ENCODE results near the gene ST8SIA2.

The ST8SIA2 gene

DNA sequence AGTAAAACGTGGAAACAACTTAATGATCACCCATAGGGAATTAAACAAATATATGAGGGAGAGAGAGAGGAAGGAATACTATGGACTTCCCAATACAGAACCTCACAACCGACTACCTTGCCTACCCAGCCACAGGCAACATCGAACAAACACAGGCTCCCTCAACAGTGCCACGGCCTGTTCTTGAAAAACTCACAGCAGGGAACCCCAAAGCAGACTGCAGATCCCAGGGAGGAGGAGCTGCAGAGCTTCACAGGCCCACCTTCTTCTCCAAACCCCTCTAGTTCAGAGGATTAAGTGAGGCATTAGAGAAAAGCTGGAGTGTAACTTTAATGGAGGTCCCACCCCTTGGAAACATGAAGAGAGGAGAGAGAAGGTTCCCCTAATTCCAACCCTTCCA, 110.2 kb downstream of the ST8SIA2 start:
- no peaks in the 10 kb centered on the region for H3K36me3 ChIP-seq (ENCODE audit: control insufficient read depth in 2 of 2, insufficient read depth in 1 of 2, low read length in 2 of 2)
- CTCF ChIA-PET: no interaction called here
- POLR2A ChIA-PET: no interaction called here
- H3K4me1 ChIP-seq (ENCODE audit: control insufficient read depth, insufficient read depth, low read length): no peaks in the 10 kb centered on the region
- no peaks in the 10 kb centered on the region; the same call in 1 of the 2 replicates for H3K9me3 ChIP-seq (ENCODE audit: control insufficient read depth, insufficient read depth, low read depth, low read length)
- no peak overlapping the region for H3K27ac ChIP-seq (ENCODE audit: extremely low read depth, low read depth, low read length)
- no peak overlapping the region for H3K4me3 ChIP-seq (ENCODE audit: low read depth, low read length)
- no peak for TF ChIP-seq ZNF169 (tag by site-specific recombination; IDR thresholded peaks at IDR 0.05)
- TF ChIP-seq ZNF548 (tag by site-specific recombination; IDR thresholded peaks at IDR 0.05): no peak
- no peak for TF ChIP-seq ZNF654 (tag by site-specific recombination; IDR thresholded peaks at IDR 0.05; ENCODE audit: low read depth)

DNA sequence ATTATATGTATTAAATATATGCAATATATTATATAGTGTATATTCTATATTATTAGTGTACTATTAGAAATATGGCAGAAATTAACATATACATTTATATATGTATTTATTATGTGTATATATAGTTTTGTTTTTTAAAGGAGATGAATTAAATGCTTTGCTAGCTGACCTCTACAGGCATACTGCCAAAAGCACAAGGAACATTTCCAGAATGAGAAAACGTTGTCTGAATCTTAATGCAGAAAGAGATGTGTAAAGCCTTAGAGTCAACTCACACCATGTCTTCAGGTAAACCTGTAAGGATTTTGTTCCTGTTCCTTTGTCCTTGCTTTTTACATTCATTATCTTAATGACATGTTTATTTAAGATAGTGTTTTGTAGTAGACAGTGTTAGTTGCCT, 111.9 kb downstream of the ST8SIA2 start:
- no peaks in the 10 kb centered on the region; the same call in 1 of the 2 replicates for H3K9me3 ChIP-seq (ENCODE audit: control insufficient read depth, insufficient read depth, low read depth, low read length)
- TF ChIP-seq ZNF747 (tag by site-specific recombination; IDR thresholded peaks at IDR 0.05) (no peak), ZNF510 (tag by site-specific recombination; IDR thresholded peaks at IDR 0.05; ENCODE audit: insufficient replicate concordance) (no peak), WT1 (tag by site-specific recombination; IDR thresholded peaks at IDR 0.05) (no peak), ZNF394 (tag by site-specific recombination; IDR thresholded peaks at IDR 0.05; ENCODE audit: borderline replicate concordance) (no peak), KLF10 (tag by site-specific recombination; IDR thresholded peaks at IDR 0.05) (no peak), ZNF654 (tag by site-specific recombination; IDR thresholded peaks at IDR 0.05; ENCODE audit: low read depth) (no peak), ZNF366 (tag by site-specific recombination; conservative IDR thresholded peaks at IDR 0.05) (no peak), ZNF48 (tag by site-specific recombination; IDR thresholded peaks at IDR 0.05) (no peak), ZNF521 (tag by site-specific recombination; IDR thresholded peaks at IDR 0.05) (no peak), ZNF830 (tag by site-specific recombination; IDR thresholded peaks at IDR 0.05; ENCODE audit: low read depth) (no peak), ZNF670 (tag by site-specific recombination; IDR thresholded peaks at IDR 0.05; ENCODE audit: low read depth) (no peak), ZNF776 (tag by site-specific recombination; IDR thresholded peaks at IDR 0.05; ENCODE audit: borderline replicate concordance) (no peak), ZNF121 (tag by site-specific recombination; IDR thresholded peaks at IDR 0.05) (no peak), ZEB2 (tag by site-specific recombination; IDR thresholded peaks at IDR 0.05) (no peak)
- TF ChIP-seq, protein P1, sequence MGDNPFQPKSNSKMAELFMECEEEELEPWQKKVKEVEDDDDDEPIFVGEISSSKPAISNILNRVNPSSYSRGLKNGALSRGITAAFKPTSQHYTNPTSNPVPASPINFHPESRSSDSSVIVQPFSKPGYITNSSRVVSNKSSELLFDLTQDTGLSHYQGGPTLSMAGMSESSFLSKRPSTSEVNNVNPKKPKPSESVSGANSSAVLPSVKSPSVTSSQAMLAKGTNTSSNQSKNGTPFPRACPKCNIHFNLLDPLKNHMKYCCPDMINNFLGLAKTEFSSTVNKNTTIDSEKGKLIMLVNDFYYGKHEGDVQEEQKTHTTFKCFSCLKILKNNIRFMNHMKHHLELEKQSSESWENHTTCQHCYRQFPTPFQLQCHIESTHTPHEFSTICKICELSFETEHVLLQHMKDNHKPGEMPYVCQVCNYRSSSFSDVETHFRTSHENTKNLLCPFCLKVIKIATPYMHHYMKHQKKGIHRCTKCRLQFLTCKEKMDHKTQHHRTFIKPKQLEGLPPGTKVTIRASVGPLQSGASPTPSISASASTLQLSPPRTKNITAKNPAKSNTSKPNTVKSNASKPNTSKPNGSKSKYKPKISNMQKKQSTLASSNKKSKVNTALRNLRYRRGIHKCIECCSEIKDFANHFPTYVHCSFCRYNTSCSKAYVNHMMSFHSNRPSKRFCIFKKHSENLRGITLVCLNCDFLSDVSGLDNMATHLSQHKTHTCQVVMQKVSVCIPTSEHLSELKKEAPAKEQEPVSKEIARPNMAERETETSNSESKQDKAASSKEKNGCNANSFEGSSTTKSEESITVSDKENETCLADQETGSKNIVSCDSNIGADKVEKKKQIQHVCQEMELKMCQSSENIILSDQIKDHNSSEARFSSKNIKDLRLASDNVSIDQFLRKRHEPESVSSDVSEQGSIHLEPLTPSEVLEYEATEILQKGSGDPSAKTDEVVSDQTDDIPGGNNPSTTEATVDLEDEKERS (tag by site-specific recombination; IDR thresholded peaks at IDR 0.05): no peak
- TF ChIP-seq, protein P2, sequence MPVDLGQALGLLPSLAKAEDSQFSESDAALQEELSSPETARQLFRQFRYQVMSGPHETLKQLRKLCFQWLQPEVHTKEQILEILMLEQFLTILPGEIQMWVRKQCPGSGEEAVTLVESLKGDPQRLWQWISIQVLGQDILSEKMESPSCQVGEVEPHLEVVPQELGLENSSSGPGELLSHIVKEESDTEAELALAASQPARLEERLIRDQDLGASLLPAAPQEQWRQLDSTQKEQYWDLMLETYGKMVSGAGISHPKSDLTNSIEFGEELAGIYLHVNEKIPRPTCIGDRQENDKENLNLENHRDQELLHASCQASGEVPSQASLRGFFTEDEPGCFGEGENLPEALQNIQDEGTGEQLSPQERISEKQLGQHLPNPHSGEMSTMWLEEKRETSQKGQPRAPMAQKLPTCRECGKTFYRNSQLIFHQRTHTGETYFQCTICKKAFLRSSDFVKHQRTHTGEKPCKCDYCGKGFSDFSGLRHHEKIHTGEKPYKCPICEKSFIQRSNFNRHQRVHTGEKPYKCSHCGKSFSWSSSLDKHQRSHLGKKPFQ (tag by site-specific recombination; IDR thresholded peaks at IDR 0.05): no peak
- TF ChIP-seq, protein P3, sequence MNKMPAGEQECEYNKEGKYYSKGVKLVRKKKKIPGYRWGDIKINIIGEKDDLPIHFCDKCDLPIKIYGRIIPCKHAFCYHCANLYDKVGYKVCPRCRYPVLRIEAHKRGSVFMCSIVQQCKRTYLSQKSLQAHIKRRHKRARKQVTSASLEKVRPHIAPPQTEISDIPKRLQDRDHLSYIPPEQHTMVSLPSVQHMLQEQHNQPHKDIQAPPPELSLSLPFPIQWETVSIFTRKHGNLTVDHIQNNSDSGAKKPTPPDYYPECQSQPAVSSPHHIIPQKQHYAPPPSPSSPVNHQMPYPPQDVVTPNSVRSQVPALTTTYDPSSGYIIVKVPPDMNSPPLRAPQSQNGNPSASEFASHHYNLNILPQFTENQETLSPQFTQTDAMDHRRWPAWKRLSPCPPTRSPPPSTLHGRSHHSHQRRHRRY (tag by site-specific recombination; IDR thresholded peaks at IDR 0.05): no peak
- TF ChIP-seq, protein P4, sequence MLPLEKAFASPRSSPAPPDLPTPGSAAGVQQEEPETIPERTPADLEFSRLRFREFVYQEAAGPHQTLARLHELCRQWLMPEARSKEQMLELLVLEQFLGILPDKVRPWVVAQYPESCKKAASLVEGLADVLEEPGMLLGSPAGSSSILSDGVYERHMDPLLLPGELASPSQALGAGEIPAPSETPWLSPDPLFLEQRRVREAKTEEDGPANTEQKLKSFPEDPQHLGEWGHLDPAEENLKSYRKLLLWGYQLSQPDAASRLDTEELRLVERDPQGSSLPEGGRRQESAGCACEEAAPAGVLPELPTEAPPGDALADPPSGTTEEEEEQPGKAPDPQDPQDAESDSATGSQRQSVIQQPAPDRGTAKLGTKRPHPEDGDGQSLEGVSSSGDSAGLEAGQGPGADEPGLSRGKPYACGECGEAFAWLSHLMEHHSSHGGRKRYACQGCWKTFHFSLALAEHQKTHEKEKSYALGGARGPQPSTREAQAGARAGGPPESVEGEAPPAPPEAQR (tag by site-specific recombination; IDR thresholded peaks at IDR 0.05): no peak
- no peaks in the 10 kb centered on the region for H3K36me3 ChIP-seq (ENCODE audit: control insufficient read depth in 2 of 2, insufficient read depth in 1 of 2, low read length in 2 of 2)
- no peak overlapping the region for H3K4me3 ChIP-seq (ENCODE audit: low read depth, low read length)
- POLR2A ChIA-PET: no interaction called here
- H3K27ac ChIP-seq (ENCODE audit: extremely low read depth, low read depth, low read length): no peak overlapping the region
- no peaks in the 10 kb centered on the region for H3K4me1 ChIP-seq (ENCODE audit: control insufficient read depth, insufficient read depth, low read length)
- CTCF ChIA-PET: interaction anchor here (0.6 kb wide), 1 partner anchor 226 kb away, joined by 3 read pairs; no protein-coding TSS in a partner anchor
